GM21576 (cell line): ENCODE results near the gene RNF215.

Experiments
- ATAC-seq: cut with Tn5 transposase; IDR thresholded peaks from one replicate; pipeline ENCODE4 v1.9.1; 2021; ENCODE audit warnings: mild to moderate bottlenecking, moderate library complexity; ENCODE audit not compliant: unreplicated experiment

The RNF215 gene

GRCh38 chr22:30334646-30335045, 52.6 kb downstream of the RNF215 start:
- ATAC-seq: no peak

GRCh38 chr22:30333707-30334087, 53.5 kb downstream of the RNF215 start:
- no peak for ATAC-seq

- no peak for ATAC-seq
Measured at GRCh38 chr22:30332994-30333706, 54.1 kb downstream of the RNF215 start.

GRCh38 chr22:30332551-30332950, 54.7 kb downstream of the RNF215 start:
- ATAC-seq: no peak
